DOHH2 (cell line): ENCODE data around the gene MRC2.
"Not testable (repeated sequence)": the region's sequence is repeated elsewhere in the genome, so short reads cannot be mapped to it uniquely, and the experiment has no call there.

Source experiments
- H3F3A ChIP-seq: fragments of 200-600 bp; sonication (generic), shearing (Covaris generic); 2 replicates; pipeline ENCODE4 v1.6.0; 2016; ENCODE audit warnings: antibody characterized with exemption, mild to moderate bottlenecking; ENCODE audit not compliant: control insufficient read depth, insufficient read depth
- H3K27ac ChIP-seq: fragments of 200-600 bp; sonication (generic); 2 replicates; pipeline ENCODE4 v1.5.1; 2014; ENCODE audit warnings: low read depth, mild to moderate bottlenecking, low read length, moderate library complexity
- H3K27me3 ChIP-seq: fragments of 200-600 bp; sonication (generic); 2 replicates; pipeline ENCODE4 v1.6.1; 2014; ENCODE audit warnings: mild to moderate bottlenecking, low read length, mixed read lengths; ENCODE audit not compliant: control insufficient read depth
- H3K36me3 ChIP-seq: fragments of 200-600 bp; sonication (generic); 2 replicates; pipeline ENCODE4 v1.6.1; 2014; ENCODE audit warnings: mild to moderate bottlenecking, low read length, moderate library complexity, mixed read lengths; ENCODE audit not compliant: control insufficient read depth
- H3K4me1 ChIP-seq: fragments of 200-600 bp; sonication (generic); 2 replicates; pipeline ENCODE4 v1.6.1; 2014; ENCODE audit warnings: mild to moderate bottlenecking, low read length, mixed read lengths; ENCODE audit not compliant: control insufficient read depth
- H3K4me2 ChIP-seq: fragments of 200-600 bp; sonication (generic); 2 replicates; pipeline ENCODE4 v1.6.0; 2014; ENCODE audit warnings: mild to moderate bottlenecking, low read length, moderate library complexity
- H3K4me3 ChIP-seq: fragments of 200-600 bp; sonication (generic); 2 replicates; pipeline ENCODE4 v1.5.1; 2014; ENCODE audit warnings: mild to moderate bottlenecking, low read length, mixed read lengths
- H3K79me2 ChIP-seq: fragments of 200-600 bp; sonication (generic); 2 replicates; pipeline ENCODE4 v1.6.1; 2014; ENCODE audit warnings: mild to moderate bottlenecking, low read length, mixed read lengths; ENCODE audit not compliant: control insufficient read depth
- H3K9me2 ChIP-seq: fragments of 200-600 bp; sonication (generic); replicated peaks from 2 replicates; pipeline ENCODE4 v1.6.1; 2014; ENCODE audit warnings: mild to moderate bottlenecking, low read length, mixed read lengths; ENCODE audit not compliant: control insufficient read depth
- H3K9me3 ChIP-seq: fragments of 200-600 bp; sonication (generic); 2 replicates; pipeline ENCODE4 v1.6.1; 2014; ENCODE audit warnings: antibody characterized with exemption, low read length, mixed read lengths; ENCODE audit not compliant: control insufficient read depth, insufficient read depth
- H4K20me1 ChIP-seq: fragments of 200-600 bp; sonication (generic); 2 replicates; pipeline ENCODE4 v1.6.0; 2014; ENCODE audit warnings: low read depth, mild to moderate bottlenecking, antibody characterized with exemption, low read length, moderate library complexity; ENCODE audit not compliant: control insufficient read depth, insufficient read depth
- EZH2phosphoT487 ChIP-seq: fragments of 200-600 bp; sonication (generic); IDR thresholded peaks from 2 replicates; pipeline ENCODE4 v1.6.1; 2017; ENCODE audit warnings: borderline replicate concordance, mild to moderate bottlenecking, antibody characterized with exemption, low read length, moderate library complexity, mixed read lengths
- TF ChIP-seq, protein P1 (sequence below): fragments of 200-600 bp; sonication (generic); IDR thresholded peaks from one replicate; pipeline ENCODE4 v1.5.1; 2014; ENCODE audit warnings: antibody characterized with exemption, mild to moderate bottlenecking, low read depth, low read length; ENCODE audit not compliant: poor library complexity, severe bottlenecking

MRC2 gene

DNA sequence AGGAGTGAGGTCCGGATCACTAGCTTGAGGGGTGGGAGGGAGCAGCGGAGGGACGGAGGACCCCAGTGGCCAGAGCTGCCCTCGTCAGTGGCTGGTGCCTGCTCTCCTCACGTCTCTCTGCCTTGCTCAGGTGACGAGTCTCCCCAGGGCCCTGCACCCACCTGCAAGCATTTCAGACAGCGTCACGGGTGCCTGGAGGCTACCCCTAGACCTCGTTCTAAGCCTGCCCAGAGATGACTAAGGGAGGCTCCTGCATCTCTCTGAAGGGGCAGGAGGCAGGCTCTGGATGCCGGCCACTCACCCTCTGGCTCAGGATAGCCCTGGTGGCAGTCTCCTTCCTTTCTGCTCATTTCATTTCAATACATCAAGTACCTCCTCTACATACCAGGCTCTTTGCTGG lies 68.8 kb downstream of the MRC2 start:
- Histone ChIP-seq H3K4me3 (no peak overlapping the region), H3K36me3 (no peaks in the 10 kb centered on the region), H3K27ac (no peak overlapping the region), H3F3A (no peaks in the 10 kb centered on the region), H3K4me1 (no peaks in the 10 kb centered on the region), H3K27me3 (no peaks in the 10 kb centered on the region), H4K20me1 (no peaks in the 10 kb centered on the region), H3K9me3 (no peaks in the 10 kb centered on the region), H3K4me2 (no peak overlapping the region), H3K9me2 (no peaks in the 10 kb centered on the region), H3K79me2 (no peaks in the 10 kb centered on the region)
- TF ChIP-seq, protein P1, sequence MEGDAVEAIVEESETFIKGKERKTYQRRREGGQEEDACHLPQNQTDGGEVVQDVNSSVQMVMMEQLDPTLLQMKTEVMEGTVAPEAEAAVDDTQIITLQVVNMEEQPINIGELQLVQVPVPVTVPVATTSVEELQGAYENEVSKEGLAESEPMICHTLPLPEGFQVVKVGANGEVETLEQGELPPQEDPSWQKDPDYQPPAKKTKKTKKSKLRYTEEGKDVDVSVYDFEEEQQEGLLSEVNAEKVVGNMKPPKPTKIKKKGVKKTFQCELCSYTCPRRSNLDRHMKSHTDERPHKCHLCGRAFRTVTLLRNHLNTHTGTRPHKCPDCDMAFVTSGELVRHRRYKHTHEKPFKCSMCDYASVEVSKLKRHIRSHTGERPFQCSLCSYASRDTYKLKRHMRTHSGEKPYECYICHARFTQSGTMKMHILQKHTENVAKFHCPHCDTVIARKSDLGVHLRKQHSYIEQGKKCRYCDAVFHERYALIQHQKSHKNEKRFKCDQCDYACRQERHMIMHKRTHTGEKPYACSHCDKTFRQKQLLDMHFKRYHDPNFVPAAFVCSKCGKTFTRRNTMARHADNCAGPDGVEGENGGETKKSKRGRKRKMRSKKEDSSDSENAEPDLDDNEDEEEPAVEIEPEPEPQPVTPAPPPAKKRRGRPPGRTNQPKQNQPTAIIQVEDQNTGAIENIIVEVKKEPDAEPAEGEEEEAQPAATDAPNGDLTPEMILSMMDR, result no peak
- no peak for TF ChIP-seq EZH2phosphoT487

DNA sequence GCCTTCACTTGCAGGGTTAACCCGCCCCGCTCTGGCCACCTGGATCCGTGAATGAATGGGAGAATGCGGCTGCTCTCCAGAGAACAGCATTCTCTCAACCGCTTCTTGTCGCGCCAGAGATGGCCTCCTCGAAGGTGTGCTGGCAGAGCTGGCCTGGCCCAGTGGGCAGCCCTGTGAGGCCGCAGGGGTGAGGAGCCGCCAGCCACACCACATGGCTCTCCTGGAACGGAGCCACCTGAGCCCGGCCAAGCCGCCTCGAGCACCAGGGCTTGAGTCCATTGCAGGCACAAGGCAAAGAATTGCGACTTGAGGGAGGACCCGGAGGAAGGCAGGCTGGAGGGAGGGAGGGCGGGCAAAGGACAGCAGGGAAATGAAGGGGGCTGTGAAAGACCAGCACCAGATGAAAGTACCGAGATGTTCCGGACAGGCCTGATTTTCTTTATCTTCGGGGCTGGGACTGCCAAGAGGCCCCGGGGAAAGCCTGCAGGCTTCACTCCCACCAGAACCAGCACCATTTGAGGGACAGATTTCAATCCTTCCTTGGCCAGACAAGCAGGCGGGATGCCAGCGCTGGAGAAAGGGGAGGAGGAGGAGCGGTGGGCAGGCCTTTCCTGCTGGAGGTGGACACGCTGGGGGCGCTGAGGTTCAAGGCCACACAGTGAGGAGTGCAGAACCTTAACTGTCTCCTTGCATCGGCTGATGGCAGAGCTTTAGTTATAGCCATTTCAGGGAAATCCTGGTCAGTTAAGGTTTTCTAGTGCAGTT lies 69.4 kb downstream of the MRC2 start:
- H3K4me1 ChIP-seq, result no peaks in the 10 kb centered on the region
- H3K4me2 ChIP-seq, result no peak overlapping the region
- H3K27me3 ChIP-seq, result no peaks in the 10 kb centered on the region
- H3F3A ChIP-seq, result no peaks in the 10 kb centered on the region
- no peak overlapping the region for H3K4me3 ChIP-seq
- H3K9me3 ChIP-seq, result no peaks in the 10 kb centered on the region
- TF ChIP-seq, protein P1, result no peak
- no peak for TF ChIP-seq EZH2phosphoT487
- no peaks in the 10 kb centered on the region for H3K9me2 ChIP-seq
- no peaks in the 10 kb centered on the region for H3K36me3 ChIP-seq
- no peaks in the 10 kb centered on the region for H4K20me1 ChIP-seq
- no peak overlapping the region for H3K27ac ChIP-seq
- no peaks in the 10 kb centered on the region for H3K79me2 ChIP-seq

DNA sequence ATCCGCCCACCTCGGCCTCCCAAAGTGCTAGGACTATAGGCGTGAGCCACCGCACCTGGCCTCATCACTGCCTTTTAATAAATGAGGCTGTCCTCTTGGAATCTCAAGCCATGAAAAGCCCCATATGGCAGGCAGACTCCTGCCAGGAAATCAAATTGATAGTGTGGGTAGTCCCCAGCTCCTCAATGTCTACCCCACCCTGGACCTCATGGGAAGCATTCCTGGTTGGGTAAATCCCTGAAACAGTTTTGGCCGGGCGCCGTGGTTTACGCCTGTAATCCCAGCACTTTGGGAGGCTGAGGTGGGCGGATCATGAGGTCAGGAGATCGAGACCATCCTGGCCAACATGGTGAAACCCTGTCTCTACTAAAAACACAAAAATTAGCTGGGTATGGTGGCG lies 71.0 kb downstream of the MRC2 start:
- not testable (repeated sequence) for H3K4me1 ChIP-seq, H3K79me2 ChIP-seq, H4K20me1 ChIP-seq, H3K9me3 ChIP-seq, H3K36me3 ChIP-seq, H3K27ac ChIP-seq, H3K4me2 ChIP-seq, H3K9me2 ChIP-seq, H3K27me3 ChIP-seq, H3F3A ChIP-seq, H3K4me3 ChIP-seq

DNA sequence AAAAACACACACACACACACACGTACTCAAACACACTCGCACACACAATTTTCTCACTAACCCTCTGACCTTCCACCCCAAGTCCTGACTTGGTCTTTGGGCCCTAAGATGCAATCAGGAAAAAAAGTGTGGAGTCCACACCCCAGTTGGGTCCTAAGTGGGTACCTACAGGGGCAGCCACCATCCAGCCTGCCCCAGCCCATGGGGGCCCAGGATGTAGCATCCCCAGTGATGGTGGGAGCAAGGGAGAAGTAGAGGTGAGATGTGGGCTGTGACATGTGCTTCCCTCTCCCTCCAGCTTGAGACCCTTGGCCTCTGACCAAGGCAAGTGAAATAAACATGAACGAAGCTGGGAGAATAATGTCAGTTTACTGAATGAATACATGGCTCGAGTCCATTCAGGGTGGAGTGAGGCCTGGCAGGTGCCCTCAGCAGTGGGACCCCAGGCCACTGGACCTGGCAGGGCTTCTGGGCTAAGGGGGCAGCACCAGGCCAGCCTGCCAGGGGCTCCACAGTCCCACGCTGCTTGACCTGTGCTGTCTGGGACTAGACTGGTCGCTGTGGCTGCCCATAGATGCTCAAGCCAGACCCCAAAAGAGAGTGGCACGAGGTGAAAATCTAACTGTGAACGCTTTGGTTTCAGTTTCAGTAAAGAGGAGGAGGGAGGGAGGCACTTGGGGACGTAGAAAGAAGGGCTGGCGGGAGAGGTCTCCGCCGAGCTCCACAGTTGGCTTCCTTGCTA lies 73.7 kb downstream of the MRC2 start:
- H3K27ac ChIP-seq, result no peak overlapping the region

More for the DNA sequence above, 73.7 kb downstream of the MRC2 start:
- H3K9me3 ChIP-seq, result no peaks in the 10 kb centered on the region
- H3K4me1 ChIP-seq, result 0 out of 2 replicates have a peak, but pooled peaks cover 5% of the 10 kb centered on the region
- no peak for TF ChIP-seq EZH2phosphoT487
- TF ChIP-seq, protein P1, result no peak
- no peaks in the 10 kb centered on the region for H3K79me2 ChIP-seq
- no peak overlapping the region for H3K4me3 ChIP-seq
- H3K27me3 ChIP-seq, result peaks cover 17% of the 10 kb centered on the region
- H3F3A ChIP-seq, result no peaks in the 10 kb centered on the region
- no peaks in the 10 kb centered on the region for H3K9me2 ChIP-seq
- H3K4me2 ChIP-seq, result no peak overlapping the region
- no peaks in the 10 kb centered on the region for H4K20me1 ChIP-seq
- H3K36me3 ChIP-seq, result no peaks in the 10 kb centered on the region
